ENCODE measurements around the gene NACC2. TPM values are rescaled to one million over a fixed set of nuclear protein-coding genes. Genes with fewer than 3 reads are reported as not detected.

The NACC2 gene
- total and polyA plus RNA-seq, 9 of the 15 experiments (the other 6 are each of a cell fraction or from before 2014, with no cell fraction given) = 0.70 to 25.1 (median 5.6) TPM

DNA sequence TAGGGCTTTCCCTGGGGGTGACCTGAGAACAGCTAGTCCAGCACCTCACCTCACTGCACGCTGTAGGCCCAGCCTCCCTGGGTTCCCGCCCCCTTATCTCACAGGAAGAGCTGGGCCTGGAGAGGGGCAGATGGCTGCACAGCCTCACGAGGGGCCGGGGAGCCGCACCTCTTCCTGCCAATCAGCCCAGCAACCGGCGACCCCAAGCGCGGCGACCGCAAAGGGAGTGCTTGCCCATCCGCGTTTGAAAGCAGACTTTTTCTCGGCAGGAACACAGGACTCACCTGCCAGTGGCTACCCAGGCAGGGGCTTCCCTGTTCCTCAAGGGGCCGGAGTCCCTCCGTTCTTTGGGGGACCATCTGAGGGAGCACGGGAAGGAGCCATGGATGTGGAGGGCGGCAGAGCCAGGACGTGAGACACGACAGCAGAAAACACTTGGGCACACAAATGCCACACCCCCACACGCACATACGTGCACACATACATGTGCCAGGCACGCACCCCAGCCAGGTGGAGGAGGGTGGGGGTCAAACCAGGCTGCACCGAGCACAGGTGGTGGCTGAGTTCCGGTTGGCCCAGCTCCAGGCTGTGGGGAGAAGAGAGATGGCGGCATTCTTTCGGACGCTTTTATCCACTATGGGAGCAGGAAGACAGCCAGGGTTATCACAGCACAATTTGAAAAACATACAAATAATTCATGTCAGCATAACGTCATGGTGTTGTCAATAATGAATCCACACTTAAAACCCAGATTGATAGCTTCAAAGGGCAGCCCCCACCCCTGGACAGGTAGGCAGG lies 12.3 kb upstream of the NACC2 start (continued):
- TF ChIP-seq ZNF318 (IDR thresholded peaks at IDR 0.05; ENCODE audit: borderline replicate concordance in 1 of 2, low read depth in 1 of 2) (no peak), ZFX (CRISPR knock-in tag; IDR thresholded peaks at IDR 0.05) (peak; percentile 86), ZNF143 (CRISPR knock-in tag; IDR thresholded peaks at IDR 0.05) (no peak), ZNF146 (CRISPR knock-in tag; IDR thresholded peaks at IDR 0.05; ENCODE audit: unreplicated experiment) (no peak), RCOR1 (IDR thresholded peaks at IDR 0.05; ENCODE audit: borderline replicate concordance in 1 of 2, low read depth in 2 of 2, low read length in 2 of 2) (peak in 1 of 2 experiments; percentile 26; a peak in 1 of 4 replicates), ZBTB5 (IDR thresholded peaks at IDR 0.05) (no peak), SMARCE1 (IDR thresholded peaks at IDR 0.05) (0 out of 2 replicates have a peak, but pooled peaks have one; percentile 14), ARID2 (IDR thresholded peaks at IDR 0.05) (no peak), BCOR (IDR thresholded peaks at IDR 0.05) (0 out of 2 replicates have a peak, but pooled peaks have one; percentile 15), CHD2 (IDR thresholded peaks at IDR 0.05; ENCODE audit: low read depth, low read length) (no peak), EP300 (IDR thresholded peaks at IDR 0.05; ENCODE audit: low read length) (peak; percentile 29; the same call in 1 of the 2 replicates), MXI1 (IDR thresholded peaks at IDR 0.05; ENCODE audit: low read depth, low read length) (no peak)
- TF ChIP-seq, protein P1, sequence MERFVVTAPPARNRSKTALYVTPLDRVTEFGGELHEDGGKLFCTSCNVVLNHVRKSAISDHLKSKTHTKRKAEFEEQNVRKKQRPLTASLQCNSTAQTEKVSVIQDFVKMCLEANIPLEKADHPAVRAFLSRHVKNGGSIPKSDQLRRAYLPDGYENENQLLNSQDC (CRISPR knock-in tag; IDR thresholded peaks at IDR 0.05) = no peak
- TF ChIP-seq, protein P2, sequence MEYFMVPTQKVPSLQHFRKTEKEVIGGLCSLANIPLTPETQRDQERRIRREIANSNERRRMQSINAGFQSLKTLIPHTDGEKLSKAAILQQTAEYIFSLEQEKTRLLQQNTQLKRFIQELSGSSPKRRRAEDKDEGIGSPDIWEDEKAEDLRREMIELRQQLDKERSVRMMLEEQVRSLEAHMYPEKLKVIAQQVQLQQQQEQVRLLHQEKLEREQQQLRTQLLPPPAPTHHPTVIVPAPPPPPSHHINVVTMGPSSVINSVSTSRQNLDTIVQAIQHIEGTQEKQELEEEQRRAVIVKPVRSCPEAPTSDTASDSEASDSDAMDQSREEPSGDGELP (CRISPR knock-in tag; IDR thresholded peaks at IDR 0.05; ENCODE audit: borderline replicate concordance) = peak; percentile 52; the same call in 1 of the 2 replicates

All from K562 (cell line).